ENCODE results near the gene NTPCR.
"Not testable (repeated sequence)": the region's sequence is repeated elsewhere in the genome, so short reads cannot be mapped to it uniquely, and the experiment has no call there.

NTPCR gene, protein sequence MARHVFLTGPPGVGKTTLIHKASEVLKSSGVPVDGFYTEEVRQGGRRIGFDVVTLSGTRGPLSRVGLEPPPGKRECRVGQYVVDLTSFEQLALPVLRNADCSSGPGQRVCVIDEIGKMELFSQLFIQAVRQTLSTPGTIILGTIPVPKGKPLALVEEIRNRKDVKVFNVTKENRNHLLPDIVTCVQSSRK

GRCh38 chr1:232950197-232951176 is at the start of gene NTPCR:
NTPCR (plus strand) TSS chr1:232950611; CDS start chr1:232950711, 100 bp downstream.
- DNase-seq (ENCODE audit: low read depth): peak; percentile 96

- DNase-seq (ENCODE audit: low read depth): no peak
Observed at GRCh38 chr1:232900818-232901217, 49.6 kb upstream of the NTPCR start.

DNA sequence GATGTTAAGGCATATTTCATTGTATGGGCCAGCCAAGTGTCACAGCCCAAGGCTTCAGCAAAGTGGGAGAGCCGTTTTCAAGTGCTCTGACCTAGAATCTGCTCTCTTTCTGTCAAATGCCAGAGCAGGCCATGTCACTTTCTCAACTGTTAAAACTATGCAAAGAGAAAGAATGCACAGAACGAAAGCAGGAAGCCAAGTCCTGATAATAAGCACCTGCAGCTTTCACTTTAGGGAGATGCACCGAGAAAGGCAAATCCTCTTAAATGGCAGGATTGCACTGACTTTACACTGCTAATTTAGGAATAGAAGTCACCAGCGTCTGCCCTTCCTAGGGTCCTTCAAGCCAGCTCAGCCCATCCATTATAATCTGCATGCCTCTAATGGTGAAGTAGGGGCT is 49.2 kb upstream of the NTPCR start:
- DNase-seq (ENCODE audit: low read depth): no peak

GRCh38 chr1:232902774-232903350 is 47.5 kb upstream of the NTPCR start:
- no peak for DNase-seq (ENCODE audit: low read depth)

- DNase-seq (ENCODE audit: low read depth): no peak
Observed at GRCh38 chr1:232904131-232904530, 46.3 kb upstream of the NTPCR start.

- no peak for DNase-seq (ENCODE audit: low read depth)
Observed at GRCh38 chr1:232904566-232904965, 45.8 kb upstream of the NTPCR start.

- DNase-seq (ENCODE audit: low read depth): no peak
Observed at GRCh38 chr1:232905331-232906034, 44.9 kb upstream of the NTPCR start.

DNA sequence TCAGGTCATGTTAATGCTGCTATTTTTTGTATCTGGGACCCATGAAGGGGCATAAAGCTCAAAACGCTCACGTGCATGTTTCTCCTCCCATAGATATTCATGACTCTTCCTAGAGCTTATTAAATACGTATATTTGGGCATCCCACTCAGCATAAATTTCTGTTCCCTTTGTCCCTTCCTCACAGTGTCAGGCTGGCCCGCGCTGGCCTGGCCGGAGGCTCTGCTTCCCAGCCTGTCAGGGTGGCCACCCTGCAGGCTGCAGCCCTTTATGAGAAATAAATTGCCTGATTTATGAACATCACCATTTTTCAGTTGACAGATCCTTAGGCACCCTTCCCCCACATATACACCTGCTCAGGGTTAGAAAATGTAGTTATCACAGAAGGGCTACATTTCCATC is 44.0 kb upstream of the NTPCR start:
- DNase-seq (ENCODE audit: low read depth): no peak

DNA sequence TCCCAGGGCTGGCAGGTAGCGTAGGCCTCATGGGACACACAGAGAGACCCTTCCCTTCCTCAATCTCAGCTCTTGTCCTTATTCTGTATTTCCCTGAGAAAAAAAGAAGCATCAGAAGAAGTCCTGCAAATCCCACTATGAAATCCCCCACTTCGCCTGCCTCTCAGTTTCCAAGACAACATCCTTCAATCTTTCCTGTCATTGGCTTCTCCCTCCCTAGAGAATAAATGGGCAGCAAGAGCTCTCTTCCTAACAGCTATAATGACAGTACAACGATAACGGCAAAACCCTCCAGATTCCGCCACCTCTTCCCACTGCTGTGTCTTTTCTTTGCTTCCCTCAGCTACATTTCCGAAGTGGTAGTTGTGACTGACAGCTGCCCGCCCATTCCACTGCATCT is 41.6 kb upstream of the NTPCR start:
- no peak for DNase-seq (ENCODE audit: low read depth)

DNA sequence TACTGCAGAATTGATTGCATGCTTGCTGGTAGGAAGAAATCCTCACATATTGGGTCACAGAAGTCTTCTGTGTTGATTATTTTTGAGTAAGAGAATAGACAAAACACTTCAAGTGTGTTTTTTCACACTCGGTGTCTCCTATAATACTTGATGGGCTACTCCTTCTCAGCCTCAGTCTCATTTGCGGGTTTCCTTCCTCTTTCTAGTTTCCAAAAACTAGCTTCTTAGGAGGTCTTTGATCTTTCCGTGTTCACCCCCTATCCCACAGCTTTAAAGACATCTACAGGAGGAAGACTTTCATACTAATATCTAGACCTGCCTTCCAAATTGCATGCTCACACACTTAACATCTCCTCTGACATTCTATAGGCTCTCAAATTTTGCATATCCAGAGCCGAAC is 40.7 kb upstream of the NTPCR start:
- no peak for DNase-seq (ENCODE audit: low read depth)

DNA sequence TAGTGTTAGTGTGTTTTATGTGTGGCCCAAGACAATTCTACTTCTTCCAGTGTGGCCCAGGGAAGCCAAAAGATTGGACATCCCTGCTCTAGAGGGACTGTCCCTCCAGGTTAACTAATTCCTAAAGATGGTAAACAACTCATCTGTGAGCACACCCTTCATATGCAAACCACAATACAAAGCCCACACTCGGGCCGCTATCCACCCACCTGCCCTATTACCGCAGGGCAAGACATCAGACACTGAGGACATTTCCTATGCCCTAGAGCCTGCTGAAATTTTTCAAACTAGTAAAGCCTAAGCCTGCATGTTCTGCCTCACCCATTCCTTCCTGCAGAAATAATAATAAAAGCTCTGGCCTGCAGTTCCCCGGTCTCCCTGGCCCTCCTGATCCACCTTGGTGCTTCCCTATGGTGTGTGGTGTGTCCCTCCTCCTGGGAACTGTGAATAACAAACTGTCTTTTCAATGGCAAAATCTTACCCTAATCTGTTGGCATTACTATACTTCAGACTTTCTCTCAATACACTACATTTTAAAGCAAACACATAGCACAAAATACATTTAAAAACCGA is 39.3 kb upstream of the NTPCR start:
- no peak for DNase-seq (ENCODE audit: low read depth)

- no peak for DNase-seq (ENCODE audit: low read depth)
Observed at GRCh38 chr1:232912845-232913580, 37.4 kb upstream of the NTPCR start.

- DNase-seq (ENCODE audit: low read depth): not testable (repeated sequence)
Observed at GRCh38 chr1:232914271-232914670, 36.1 kb upstream of the NTPCR start.

GRCh38 chr1:232915212-232915611 is 35.2 kb upstream of the NTPCR start:
- no peak for DNase-seq (ENCODE audit: low read depth)

DNA sequence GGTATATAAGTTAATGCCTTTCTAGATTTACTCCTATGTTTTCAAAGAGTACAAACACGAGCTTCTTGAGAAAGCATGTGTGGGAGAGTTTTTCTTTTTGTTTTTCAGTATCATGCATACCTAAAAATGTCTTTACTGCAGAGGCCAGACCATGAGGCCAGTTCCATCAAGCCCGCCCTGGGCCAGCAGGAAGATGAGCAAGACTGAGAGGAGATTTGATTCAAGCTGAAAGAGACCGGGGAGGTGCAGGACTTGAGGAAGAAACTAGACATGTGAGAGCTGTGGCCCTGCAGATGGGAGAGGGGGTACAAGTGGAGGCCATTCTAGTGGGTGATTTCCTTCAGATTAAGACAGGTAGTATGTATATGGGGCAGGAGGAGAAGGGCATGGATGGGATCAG is 33.4 kb upstream of the NTPCR start:
- DNase-seq (ENCODE audit: low read depth): no peak

DNA sequence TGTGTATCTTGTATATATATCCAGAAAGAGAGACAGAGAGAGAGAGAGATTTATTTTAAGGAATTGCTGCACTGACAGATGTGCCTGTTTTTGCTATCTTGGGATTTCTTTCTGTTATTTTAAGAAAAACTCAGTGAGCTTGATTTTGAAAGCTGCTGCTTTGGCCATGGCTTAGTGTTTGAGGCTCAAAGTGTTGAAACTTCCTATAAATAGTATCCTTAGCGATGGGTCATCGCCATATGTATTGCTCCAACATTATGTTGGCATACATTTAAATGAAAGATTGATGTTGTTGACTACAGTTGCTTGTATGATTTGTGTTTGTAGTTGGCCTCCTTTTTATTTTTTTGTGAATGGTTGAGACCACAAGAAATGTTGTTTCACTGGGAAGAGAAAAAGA is 29.0 kb upstream of the NTPCR start:
- DNase-seq (ENCODE audit: low read depth): no peak

GRCh38 chr1:232922485-232922884 is 27.9 kb upstream of the NTPCR start:
- no peak for DNase-seq (ENCODE audit: low read depth)

DNA sequence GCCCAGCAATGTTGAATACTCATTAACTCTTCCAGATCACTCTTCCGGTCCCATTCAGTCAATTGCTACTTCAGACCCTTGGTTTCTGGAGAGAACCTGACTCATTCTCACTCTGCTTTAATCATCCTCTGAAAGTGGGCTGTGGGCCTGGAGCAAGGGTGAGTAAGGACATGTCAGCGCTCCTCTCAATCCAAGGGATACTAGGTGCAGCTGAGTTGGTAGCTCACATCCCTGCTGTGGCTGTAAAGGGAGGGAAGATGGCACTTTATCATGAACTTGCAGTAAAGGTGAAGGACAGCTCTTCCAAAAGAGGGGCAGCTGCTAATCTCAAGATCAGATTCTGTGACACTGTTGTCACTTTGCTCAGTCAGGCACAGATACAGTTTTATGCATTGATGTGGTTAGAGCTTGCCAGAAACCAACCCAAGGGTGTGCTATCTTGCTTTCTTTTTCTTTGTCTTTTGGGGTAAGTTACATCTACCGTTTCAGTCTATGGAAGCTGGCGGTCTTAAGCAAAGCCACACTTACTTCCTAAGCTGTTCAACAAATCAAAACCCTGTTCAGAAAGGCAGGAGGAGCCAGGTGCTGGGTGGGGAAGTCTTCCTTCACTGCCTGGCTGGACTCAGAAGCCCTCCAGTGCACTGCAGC is 26.5 kb upstream of the NTPCR start:
- peak; percentile 43 for DNase-seq (ENCODE audit: low read depth)

DNA sequence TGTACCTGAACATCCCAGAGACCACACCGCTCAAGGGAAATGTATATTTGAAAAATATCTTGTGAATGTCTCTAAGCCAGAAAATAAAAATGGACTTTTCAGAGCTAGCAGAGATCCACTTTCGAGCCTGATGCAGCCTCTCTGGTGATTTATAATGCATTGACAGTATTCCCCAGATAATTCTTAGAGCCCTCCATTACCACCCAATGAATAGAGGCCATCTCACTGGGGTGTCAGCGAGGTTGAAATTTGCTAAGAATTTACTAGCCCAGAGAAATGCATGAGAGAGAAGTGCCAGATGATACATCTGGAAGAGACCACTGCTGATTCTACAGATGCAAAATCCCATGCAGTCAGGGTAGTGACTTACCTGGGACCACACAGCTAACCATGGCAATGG is 25.5 kb upstream of the NTPCR start:
- DNase-seq (ENCODE audit: low read depth): no peak

DNA sequence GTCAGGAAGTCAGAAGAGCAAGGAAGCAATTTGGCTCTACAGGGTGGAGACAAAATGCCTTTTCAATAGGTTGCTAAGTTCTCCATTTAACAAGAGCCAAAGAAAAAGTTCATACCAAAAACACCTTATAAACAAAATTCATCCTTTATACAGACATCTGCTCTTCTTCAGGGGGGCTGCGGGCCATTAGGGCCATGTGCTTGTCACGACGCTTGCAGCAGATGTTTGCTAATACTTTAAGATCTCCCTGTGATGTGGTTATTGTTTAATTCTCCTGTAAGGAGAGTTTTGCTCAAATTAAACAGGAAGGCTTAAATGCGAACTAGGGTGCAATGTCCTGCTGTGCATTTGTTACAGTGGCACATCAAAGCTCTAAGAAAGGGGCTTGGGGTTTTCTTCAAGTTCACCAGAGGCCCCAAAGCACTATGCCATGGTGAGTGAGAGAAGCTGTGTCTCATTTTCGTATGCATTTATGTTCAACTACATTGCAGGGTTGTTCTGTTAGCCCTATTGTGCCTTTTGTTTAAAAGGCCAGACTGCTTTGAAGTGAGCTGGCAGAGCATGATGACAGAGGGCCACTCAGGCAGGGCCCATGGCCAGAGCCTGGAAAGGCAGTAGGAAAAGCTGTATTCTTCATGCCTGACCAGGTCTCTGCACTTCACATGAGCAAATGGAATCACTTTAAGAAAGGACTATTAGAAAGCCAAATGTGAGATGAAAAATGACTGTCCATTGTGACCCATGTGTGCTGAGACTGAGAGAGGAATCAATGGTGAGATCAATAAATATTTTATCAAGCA is 24.8 kb upstream of the NTPCR start:
- no peak for DNase-seq (ENCODE audit: low read depth)

Measured in activated T-cell treated with anti-CD3 and anti-CD28 coated beads for 48 hours (primary cell).